HepG2 (cell line): Measurements from ENCODE around the gene EEF1E1. TPM values are rescaled to one million over a fixed set of nuclear protein-coding genes. Genes with fewer than 3 reads are reported as not detected.

Source experiments
- AKAP8 ChIP-seq: sonication (generic); formaldehyde crosslinking; IDR thresholded peaks from 2 replicates; pipeline ENCODE4 v1.5.1; 2020; ENCODE audit warnings: mild to moderate bottlenecking, missing genetic modification reagents
- HNRNPLL ChIP-seq: fragments of 200-400 bp; formaldehyde crosslinking; IDR thresholded peaks from 2 replicates; pipeline ENCODE4 v1.6.1; 2017; ENCODE audit warnings: mild to moderate bottlenecking, low read depth, low read length; ENCODE audit not compliant: poor library complexity, severe bottlenecking
- IKZF4 ChIP-seq: sonication (generic); formaldehyde crosslinking; IDR thresholded peaks from 2 replicates; pipeline ENCODE4 v1.5.1; 2020; ENCODE audit warnings: borderline replicate concordance, mild to moderate bottlenecking, low read depth, missing genetic modification reagents; ENCODE audit errors: not compliant biosample characterization
- NAIF1 ChIP-seq: sonication (generic); formaldehyde crosslinking; IDR thresholded peaks from 2 replicates; pipeline ENCODE4 v1.5.0; 2020; ENCODE audit warnings: mild to moderate bottlenecking, missing genetic modification reagents, borderline replicate concordance
- ZNF567 ChIP-seq: sonication (generic); formaldehyde crosslinking; IDR thresholded peaks from 2 replicates; pipeline ENCODE4 v1.8.1; 2023; ENCODE audit warnings: mild to moderate bottlenecking, missing genetic modification reagents, borderline replicate concordance
- ZNF709 ChIP-seq: sonication (generic); formaldehyde crosslinking; IDR thresholded peaks from 2 replicates; pipeline ENCODE4 v1.5.0; 2020; ENCODE audit warnings: mild to moderate bottlenecking, missing genetic modification reagents
- ZNF746 ChIP-seq: sonication (generic); formaldehyde crosslinking; IDR thresholded peaks from 2 replicates; pipeline ENCODE4 v1.8.0; 2022; ENCODE audit warnings: mild to moderate bottlenecking, missing genetic modification reagents
- ZNF816 ChIP-seq: sonication (generic); formaldehyde crosslinking; IDR thresholded peaks from 2 replicates; pipeline ENCODE4 v1.8.0; 2022; ENCODE audit warnings: missing genetic modification reagents, mild to moderate bottlenecking, borderline replicate concordance
- polyA plus RNA-seq, 8 experiments: library from polyadenylated mRNA; depleted of rRNA in 3 of 8; stranded (reverse) in 7 of 8; unstranded in 1 of 8; fragments of >200 nt; fragmentation: Illumina TruSeq in 4 of 8; extraction: Trizol in 4 of 8; gene quantifications; 2 replicates each; pipeline versions ENCODE4 v1.2.1 to v1.2.3, GENCODE V29; 2011 to 2016; ENCODE audit warnings: low read depth in 4 of 8, missing spikeins in 1 of 8, mixed read lengths in 1 of 8; ENCODE audit not compliant: insufficient read depth in 1 of 8
- total RNA-seq, 5 experiments: library from RNA; depleted of rRNA; stranded (reverse); fragments of >200 nt; fragmentation: Illumina TruSeq; extraction: Trizol; gene quantifications; 2 replicates each; pipeline ENCODE4 v1.2.3, GENCODE V29; 2016; ENCODE audit warnings: low read depth in 1 of 5
- TF ChIP-seq, protein P1 (sequence below): sonication (generic); formaldehyde crosslinking; IDR thresholded peaks from 2 replicates; pipeline ENCODE4 v1.9.0; 2021; ENCODE audit warnings: missing genetic modification reagents, mild to moderate bottlenecking, borderline replicate concordance
- TF ChIP-seq, protein P2 (sequence below): sonication (generic); formaldehyde crosslinking; IDR thresholded peaks from 2 replicates; pipeline ENCODE4 v1.5.0; 2020; ENCODE audit warnings: missing genetic modification reagents, mild to moderate bottlenecking, borderline replicate concordance
- TF ChIP-seq, protein P3 (sequence below): sonication (generic); formaldehyde crosslinking; conservative IDR thresholded peaks from 2 replicates; pipeline ENCODE4 v1.8.0; 2022; ENCODE audit warnings: missing genetic modification reagents
- TF ChIP-seq, protein P4 (sequence below): sonication (generic); formaldehyde crosslinking; IDR thresholded peaks from 2 replicates; pipeline ENCODE4 v1.8.0; 2022; ENCODE audit warnings: missing genetic modification reagents, mild to moderate bottlenecking, borderline replicate concordance
- TF ChIP-seq, protein P5 (sequence below): sonication (generic); formaldehyde crosslinking; IDR thresholded peaks from 2 replicates; pipeline ENCODE4 v1.4.0; 2020; ENCODE audit warnings: missing genetic modification reagents
- TF ChIP-seq, protein P6 (sequence below): sonication (generic); formaldehyde crosslinking; IDR thresholded peaks from 2 replicates; pipeline ENCODE4 v1.4.0; 2020; ENCODE audit warnings: mild to moderate bottlenecking, missing genetic modification reagents

EEF1E1 gene
- total and polyA plus RNA-seq, 2 of the 13 experiments (the other 11 are each of a cell fraction or from before 2014, with no cell fraction given), result 128 to 188 TPM

DNA sequence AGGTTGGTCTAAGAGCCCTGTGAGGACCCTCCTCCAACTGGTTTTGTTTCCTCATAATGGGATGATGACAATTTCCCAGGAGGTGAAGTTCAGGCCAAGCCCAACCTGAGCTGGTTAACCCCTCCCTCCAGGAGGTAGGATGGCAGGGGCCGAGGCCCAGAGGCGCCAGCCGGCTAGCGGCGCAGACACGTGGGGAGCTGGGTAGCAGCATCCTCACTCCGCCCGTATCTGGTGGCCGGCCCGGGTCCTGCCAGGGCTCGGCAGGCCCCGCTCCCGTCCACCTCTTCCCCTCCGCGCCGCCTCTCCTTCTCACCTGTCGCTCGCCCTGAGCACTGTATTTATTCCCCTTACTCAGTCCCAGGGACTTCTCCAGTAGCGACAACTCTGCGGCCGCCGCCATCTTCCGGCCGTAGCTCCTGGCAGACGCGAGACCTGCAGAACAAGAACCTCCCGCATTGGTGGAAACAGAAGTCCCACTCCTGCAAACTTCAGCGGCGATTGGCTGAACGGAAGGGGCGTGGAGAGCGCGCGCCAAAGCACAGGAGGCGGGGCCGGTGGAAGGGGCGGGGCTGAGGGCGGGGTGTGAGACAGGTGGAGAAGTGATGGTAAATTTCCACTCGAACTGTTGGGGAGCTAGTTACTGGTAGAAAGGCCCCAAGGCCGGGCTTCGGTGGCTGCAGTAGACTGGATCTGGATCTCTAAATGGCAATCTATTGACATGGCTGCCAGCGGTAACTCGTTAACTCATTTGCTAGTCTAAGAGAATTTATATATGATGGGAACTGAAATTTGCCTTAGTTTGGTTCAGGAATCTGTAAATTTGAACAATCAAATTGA lies at the start of gene EEF1E1 (continued):
- no peak for TF ChIP-seq AKAP8 (CRISPR knock-in tag)
- TF ChIP-seq, protein P1, sequence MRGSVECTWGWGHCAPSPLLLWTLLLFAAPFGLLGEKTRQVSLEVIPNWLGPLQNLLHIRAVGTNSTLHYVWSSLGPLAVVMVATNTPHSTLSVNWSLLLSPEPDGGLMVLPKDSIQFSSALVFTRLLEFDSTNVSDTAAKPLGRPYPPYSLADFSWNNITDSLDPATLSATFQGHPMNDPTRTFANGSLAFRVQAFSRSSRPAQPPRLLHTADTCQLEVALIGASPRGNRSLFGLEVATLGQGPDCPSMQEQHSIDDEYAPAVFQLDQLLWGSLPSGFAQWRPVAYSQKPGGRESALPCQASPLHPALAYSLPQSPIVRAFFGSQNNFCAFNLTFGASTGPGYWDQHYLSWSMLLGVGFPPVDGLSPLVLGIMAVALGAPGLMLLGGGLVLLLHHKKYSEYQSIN (CRISPR knock-in tag), result no peak
- TF ChIP-seq, protein P2, sequence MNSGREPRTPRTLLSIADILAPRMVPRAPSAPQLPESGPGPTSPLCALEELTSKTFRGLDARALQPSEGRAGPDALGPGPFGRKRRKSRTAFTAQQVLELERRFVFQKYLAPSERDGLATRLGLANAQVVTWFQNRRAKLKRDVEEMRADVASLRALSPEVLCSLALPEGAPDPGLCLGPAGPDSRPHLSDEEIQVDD, result no peak
- TF ChIP-seq NAIF1 (CRISPR knock-in tag), result peak; percentile 79; the same call in 1 of the 2 replicates
- peak; percentile 57 for TF ChIP-seq HNRNPLL
- no peak; the same call in 1 of the 2 replicates for TF ChIP-seq ZNF746 (CRISPR knock-in tag)
- TF ChIP-seq, protein P3, sequence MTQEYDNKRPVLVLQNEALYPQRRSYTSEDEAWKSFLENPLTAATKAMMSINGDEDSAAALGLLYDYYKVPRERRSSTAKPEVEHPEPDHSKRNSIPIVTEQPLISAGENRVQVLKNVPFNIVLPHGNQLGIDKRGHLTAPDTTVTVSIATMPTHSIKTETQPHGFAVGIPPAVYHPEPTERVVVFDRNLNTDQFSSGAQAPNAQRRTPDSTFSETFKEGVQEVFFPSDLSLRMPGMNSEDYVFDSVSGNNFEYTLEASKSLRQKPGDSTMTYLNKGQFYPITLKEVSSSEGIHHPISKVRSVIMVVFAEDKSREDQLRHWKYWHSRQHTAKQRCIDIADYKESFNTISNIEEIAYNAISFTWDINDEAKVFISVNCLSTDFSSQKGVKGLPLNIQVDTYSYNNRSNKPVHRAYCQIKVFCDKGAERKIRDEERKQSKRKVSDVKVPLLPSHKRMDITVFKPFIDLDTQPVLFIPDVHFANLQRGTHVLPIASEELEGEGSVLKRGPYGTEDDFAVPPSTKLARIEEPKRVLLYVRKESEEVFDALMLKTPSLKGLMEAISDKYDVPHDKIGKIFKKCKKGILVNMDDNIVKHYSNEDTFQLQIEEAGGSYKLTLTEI (CRISPR knock-in tag), result no peak
- TF ChIP-seq, protein P4, sequence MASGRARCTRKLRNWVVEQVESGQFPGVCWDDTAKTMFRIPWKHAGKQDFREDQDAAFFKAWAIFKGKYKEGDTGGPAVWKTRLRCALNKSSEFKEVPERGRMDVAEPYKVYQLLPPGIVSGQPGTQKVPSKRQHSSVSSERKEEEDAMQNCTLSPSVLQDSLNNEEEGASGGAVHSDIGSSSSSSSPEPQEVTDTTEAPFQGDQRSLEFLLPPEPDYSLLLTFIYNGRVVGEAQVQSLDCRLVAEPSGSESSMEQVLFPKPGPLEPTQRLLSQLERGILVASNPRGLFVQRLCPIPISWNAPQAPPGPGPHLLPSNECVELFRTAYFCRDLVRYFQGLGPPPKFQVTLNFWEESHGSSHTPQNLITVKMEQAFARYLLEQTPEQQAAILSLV (CRISPR knock-in tag), result no peak; the same call in 1 of the 2 replicates
- no peak; the same call in 1 of the 2 replicates for TF ChIP-seq ZNF567 (CRISPR knock-in tag)
- TF ChIP-seq, protein P5, sequence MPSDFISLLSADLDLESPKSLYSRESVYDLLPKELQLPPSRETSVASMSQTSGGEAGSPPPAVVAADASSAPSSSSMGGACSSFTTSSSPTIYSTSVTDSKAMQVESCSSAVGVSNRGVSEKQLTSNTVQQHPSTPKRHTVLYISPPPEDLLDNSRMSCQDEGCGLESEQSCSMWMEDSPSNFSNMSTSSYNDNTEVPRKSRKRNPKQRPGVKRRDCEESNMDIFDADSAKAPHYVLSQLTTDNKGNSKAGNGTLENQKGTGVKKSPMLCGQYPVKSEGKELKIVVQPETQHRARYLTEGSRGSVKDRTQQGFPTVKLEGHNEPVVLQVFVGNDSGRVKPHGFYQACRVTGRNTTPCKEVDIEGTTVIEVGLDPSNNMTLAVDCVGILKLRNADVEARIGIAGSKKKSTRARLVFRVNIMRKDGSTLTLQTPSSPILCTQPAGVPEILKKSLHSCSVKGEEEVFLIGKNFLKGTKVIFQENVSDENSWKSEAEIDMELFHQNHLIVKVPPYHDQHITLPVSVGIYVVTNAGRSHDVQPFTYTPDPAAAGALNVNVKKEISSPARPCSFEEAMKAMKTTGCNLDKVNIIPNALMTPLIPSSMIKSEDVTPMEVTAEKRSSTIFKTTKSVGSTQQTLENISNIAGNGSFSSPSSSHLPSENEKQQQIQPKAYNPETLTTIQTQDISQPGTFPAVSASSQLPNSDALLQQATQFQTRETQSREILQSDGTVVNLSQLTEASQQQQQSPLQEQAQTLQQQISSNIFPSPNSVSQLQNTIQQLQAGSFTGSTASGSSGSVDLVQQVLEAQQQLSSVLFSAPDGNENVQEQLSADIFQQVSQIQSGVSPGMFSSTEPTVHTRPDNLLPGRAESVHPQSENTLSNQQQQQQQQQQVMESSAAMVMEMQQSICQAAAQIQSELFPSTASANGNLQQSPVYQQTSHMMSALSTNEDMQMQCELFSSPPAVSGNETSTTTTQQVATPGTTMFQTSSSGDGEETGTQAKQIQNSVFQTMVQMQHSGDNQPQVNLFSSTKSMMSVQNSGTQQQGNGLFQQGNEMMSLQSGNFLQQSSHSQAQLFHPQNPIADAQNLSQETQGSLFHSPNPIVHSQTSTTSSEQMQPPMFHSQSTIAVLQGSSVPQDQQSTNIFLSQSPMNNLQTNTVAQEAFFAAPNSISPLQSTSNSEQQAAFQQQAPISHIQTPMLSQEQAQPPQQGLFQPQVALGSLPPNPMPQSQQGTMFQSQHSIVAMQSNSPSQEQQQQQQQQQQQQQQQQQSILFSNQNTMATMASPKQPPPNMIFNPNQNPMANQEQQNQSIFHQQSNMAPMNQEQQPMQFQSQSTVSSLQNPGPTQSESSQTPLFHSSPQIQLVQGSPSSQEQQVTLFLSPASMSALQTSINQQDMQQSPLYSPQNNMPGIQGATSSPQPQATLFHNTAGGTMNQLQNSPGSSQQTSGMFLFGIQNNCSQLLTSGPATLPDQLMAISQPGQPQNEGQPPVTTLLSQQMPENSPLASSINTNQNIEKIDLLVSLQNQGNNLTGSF, result 0 out of 2 replicates have a peak, but pooled peaks have one; percentile 89
- peak; percentile 92; the same call in 1 of the 2 replicates for TF ChIP-seq ZNF709 (CRISPR knock-in tag)
- no peak for TF ChIP-seq ZNF816 (CRISPR knock-in tag)
- TF ChIP-seq, protein P6, sequence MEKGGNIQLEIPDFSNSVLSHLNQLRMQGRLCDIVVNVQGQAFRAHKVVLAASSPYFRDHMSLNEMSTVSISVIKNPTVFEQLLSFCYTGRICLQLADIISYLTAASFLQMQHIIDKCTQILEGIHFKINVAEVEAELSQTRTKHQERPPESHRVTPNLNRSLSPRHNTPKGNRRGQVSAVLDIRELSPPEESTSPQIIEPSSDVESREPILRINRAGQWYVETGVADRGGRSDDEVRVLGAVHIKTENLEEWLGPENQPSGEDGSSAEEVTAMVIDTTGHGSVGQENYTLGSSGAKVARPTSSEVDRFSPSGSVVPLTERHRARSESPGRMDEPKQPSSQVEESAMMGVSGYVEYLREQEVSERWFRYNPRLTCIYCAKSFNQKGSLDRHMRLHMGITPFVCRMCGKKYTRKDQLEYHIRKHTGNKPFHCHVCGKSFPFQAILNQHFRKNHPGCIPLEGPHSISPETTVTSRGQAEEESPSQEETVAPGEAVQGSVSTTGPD (CRISPR knock-in tag), result no peak
- no peak for TF ChIP-seq IKZF4 (CRISPR knock-in tag)
